ENCODE data around the gene POLR3A.

- no peak for TF ChIP-seq CTCF (conservative IDR thresholded peaks at IDR 0.05; ENCODE audit: low read length)
- TF ChIP-seq EZH2phosphoT487 (IDR thresholded peaks at IDR 0.05; ENCODE audit: borderline replicate concordance, low read depth, low read length), result no peak
These were observed 10.1 kb downstream of the POLR3A start for GRCh38 chr10:78019264-78019663.

Measured in OCI-LY7 (cell line).